ENCODE data around the gene GPR62.

GPR62 gene

DNA sequence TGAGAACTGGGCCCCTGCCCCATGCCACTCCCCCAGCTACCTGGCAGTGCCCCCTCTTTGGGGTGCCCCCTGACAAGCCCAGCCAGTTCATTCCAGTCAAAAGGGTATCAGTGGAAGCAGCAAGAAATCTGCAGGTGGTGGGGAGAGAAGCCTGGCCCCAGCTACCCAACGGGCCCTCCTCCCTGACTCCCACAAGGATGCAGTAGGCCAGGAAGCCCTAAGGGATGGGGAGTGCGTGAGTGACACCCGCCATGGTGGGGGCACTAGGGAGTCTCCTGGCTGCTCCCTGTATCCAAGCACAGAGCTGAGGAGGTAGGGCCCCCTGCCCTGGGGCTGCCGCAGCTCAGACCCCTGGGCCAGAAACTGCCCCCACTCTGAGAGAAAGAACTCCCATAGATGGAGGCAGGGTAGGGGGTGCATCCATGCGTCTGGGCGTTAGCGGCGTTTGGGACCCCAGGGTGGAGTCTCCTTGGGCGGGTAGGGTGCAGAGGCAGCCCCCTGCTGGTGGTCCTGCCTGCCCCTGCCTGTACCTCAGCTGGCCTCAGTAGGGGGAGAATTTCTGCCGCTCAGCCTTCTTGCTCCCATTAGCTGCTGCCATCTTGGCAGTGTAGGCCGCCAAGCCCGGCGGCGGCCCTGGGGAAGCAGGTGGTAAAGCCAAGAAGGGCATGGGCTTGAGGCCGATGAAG lies 2.5 kb downstream of the GPR62 start:
- no peak for DNase-seq (ENCODE audit: low spot score)

GRCh38 chr3:51958603-51959521 lies 3.7 kb downstream of the GPR62 start:
- in situ Hi-C loops (cut with MboI; ENCODE audit: low sequenced_read_pairs, unreplicated experiment): no loop called here
- DNase-seq (ENCODE audit: low spot score): no peak
- TF ChIP-seq, protein P1, sequence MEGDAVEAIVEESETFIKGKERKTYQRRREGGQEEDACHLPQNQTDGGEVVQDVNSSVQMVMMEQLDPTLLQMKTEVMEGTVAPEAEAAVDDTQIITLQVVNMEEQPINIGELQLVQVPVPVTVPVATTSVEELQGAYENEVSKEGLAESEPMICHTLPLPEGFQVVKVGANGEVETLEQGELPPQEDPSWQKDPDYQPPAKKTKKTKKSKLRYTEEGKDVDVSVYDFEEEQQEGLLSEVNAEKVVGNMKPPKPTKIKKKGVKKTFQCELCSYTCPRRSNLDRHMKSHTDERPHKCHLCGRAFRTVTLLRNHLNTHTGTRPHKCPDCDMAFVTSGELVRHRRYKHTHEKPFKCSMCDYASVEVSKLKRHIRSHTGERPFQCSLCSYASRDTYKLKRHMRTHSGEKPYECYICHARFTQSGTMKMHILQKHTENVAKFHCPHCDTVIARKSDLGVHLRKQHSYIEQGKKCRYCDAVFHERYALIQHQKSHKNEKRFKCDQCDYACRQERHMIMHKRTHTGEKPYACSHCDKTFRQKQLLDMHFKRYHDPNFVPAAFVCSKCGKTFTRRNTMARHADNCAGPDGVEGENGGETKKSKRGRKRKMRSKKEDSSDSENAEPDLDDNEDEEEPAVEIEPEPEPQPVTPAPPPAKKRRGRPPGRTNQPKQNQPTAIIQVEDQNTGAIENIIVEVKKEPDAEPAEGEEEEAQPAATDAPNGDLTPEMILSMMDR (IDR thresholded peaks at IDR 0.05; ENCODE audit: borderline replicate concordance, control extremely low read depth, extremely low read depth, insufficient read depth, missing control alignments): no peak

More for the DNA sequence above, 2.5 kb downstream of the GPR62 start:
- in situ Hi-C loops (cut with MboI; ENCODE audit: low sequenced_read_pairs, unreplicated experiment): no loop called here
- TF ChIP-seq, protein P1 (IDR thresholded peaks at IDR 0.05; ENCODE audit: borderline replicate concordance, control extremely low read depth, extremely low read depth, insufficient read depth, missing control alignments): no peak

- no peak for DNase-seq (ENCODE audit: low spot score)
- in situ Hi-C loops (cut with MboI; ENCODE audit: low sequenced_read_pairs, unreplicated experiment): no loop called here
- TF ChIP-seq, protein P1 (IDR thresholded peaks at IDR 0.05; ENCODE audit: borderline replicate concordance, control extremely low read depth, extremely low read depth, insufficient read depth, missing control alignments): no peak
These were observed 4.5 kb downstream of the GPR62 start for GRCh38 chr3:51959651-51960050.

DNA sequence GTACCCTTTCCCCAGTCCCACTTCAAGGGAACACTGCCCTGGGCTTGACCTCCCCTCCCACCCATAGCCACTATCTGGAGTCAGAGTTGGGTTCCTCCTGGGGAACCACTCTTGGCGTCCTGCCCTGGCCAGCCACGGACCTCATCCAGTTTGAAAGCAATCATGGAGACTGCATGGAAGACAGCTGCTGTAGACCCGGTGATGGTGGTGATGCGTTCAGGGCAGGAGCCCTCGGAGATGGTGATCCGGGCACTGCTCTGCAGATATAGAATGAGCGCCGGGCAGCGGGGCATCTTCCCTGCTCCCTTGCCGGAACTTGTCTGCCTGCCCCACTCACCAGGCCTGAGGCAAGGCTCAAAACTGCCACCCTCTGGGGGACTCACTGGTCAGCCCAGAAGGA lies 5.2 kb downstream of the GPR62 start:
- in situ Hi-C loops (cut with MboI; ENCODE audit: low sequenced_read_pairs, unreplicated experiment): no loop called here
- no peak for DNase-seq (ENCODE audit: low spot score)
- TF ChIP-seq, protein P1 (IDR thresholded peaks at IDR 0.05; ENCODE audit: borderline replicate concordance, control extremely low read depth, extremely low read depth, insufficient read depth, missing control alignments): no peak

GRCh38 chr3:51961011-51961410 lies 5.8 kb downstream of the GPR62 start:
- no peak for DNase-seq (ENCODE audit: low spot score)
- TF ChIP-seq, protein P1 (IDR thresholded peaks at IDR 0.05; ENCODE audit: borderline replicate concordance, control extremely low read depth, extremely low read depth, insufficient read depth, missing control alignments): no peak
- in situ Hi-C loops (cut with MboI; ENCODE audit: low sequenced_read_pairs, unreplicated experiment): no loop called here

DNA sequence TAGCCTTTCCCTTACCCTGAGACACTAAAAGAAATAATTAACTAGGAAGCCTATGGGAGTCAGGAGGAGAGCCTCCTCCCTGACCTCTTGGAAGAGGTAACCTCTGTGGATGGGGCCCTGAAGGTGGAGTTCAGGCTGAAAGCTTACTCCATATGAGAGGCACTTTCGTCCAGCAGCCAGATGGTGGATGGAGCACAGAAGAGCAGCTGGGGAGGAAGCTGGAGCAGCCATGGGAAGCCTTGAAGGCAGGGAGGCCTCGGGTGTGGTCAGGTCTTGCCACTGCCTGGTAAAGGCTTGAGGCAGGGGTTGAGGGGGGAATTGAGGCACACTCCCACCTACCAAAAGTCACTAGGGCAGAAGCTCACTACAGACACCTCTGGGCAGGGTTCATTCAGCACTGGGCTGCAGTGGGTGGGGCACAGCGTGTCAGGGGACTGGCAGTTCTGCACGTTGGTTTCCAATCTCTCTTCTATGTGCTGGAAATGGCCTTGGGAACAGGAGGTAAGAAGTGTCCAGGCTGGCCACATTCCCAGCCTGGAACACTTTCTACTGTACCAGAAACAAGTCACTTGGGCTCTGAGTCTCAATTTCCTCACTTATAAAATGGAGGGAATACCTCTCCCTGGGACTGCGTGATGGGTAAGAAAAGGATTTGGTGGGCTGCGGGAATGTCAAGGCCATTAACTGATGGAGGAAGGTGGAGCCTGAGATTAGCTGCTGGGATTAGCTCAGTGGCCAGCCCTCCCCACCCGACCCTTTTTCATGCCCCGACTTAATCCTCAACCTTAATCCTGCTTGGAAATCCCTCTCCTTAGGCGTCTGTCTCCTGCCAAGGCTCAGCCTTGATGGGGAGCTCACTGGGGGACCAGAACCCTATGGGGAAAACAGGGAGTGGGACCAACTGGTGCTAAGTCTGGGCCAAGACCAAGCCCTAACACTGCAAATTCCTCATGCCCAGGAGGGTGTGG lies 6.7 kb downstream of the GPR62 start:
- DNase-seq (ENCODE audit: low spot score): no peak
- TF ChIP-seq, protein P1 (IDR thresholded peaks at IDR 0.05; ENCODE audit: borderline replicate concordance, control extremely low read depth, extremely low read depth, insufficient read depth, missing control alignments): no peak
- in situ Hi-C loops (cut with MboI; ENCODE audit: low sequenced_read_pairs, unreplicated experiment): no loop called here
